Lung (tissue), 12 donors: ENCODE data around the gene SGK2. TPM values are rescaled to one million over a fixed set of nuclear protein-coding genes. Genes with fewer than 3 reads are reported as not detected.
A peak's percentile ranks its signal among the peaks of the same experiment; 100 is the strongest.
"Not testable (repeated sequence)": the region's sequence is repeated elsewhere in the genome, so short reads cannot be mapped to it uniquely, and the experiment has no call there.

Source experiments
- ATAC-seq: fragments of 200-7000 bp; cut with Tn5 transposase; one replicate; pipeline ENCODE4 v1.9.1; 2020; ENCODE audit warnings: moderate number of reproducible peaks; ENCODE audit not compliant: insufficient read depth, low FRiP score
- DNase-seq, 3 donors: peaks; one replicate each; pipeline ENCODE4 v3.0.0-alpha.2; 2013 to 2017
- H3K27ac ChIP-seq, 2 donors: one replicate each; pipeline ENCODE4 v1.5.1; 2013; ENCODE audit warnings: mild to moderate bottlenecking in 2 of 2, moderate library complexity in 2 of 2, control low read depth in 1 of 2, inconsistent platforms in 1 of 2, low read depth in 1 of 2, low read length in 1 of 2
- H3K27me3 ChIP-seq, 3 donors: one replicate each; pipeline ENCODE4 v1.5.1; 2013; ENCODE audit warnings: low read length in 2 of 3; ENCODE audit not compliant: control insufficient read depth in 3 of 3, insufficient read depth in 3 of 3
- H3K36me3 ChIP-seq, 4 donors: one replicate each; pipeline ENCODE4 v1.5.1; 2013; ENCODE audit warnings: low read length in 4 of 4, mild to moderate bottlenecking in 1 of 4, moderate library complexity in 1 of 4; ENCODE audit not compliant: control insufficient read depth in 4 of 4, insufficient read depth in 4 of 4
- H3K4me1 ChIP-seq, 5 donors: one replicate each; pipeline ENCODE4 v1.5.1; 2013; ENCODE audit warnings: low read length in 5 of 5, mild to moderate bottlenecking in 2 of 5, moderate library complexity in 1 of 5; ENCODE audit not compliant: control insufficient read depth in 5 of 5, insufficient read depth in 5 of 5
- H3K4me3 ChIP-seq: one replicate; pipeline ENCODE4 v1.5.1; 2013; ENCODE audit warnings: mild to moderate bottlenecking, control low read depth, moderate library complexity
- H3K9ac ChIP-seq, 2 donors: one replicate each; pipeline ENCODE4 v1.5.1; 2013; ENCODE audit warnings: low read length in 2 of 2, control low read depth in 1 of 2; ENCODE audit not compliant: insufficient read depth in 1 of 2
- H3K9me3 ChIP-seq, 4 donors: one replicate each; pipeline ENCODE4 v1.5.1; 2013; ENCODE audit warnings: low read length in 3 of 4, mild to moderate bottlenecking in 1 of 4, moderate library complexity in 1 of 4; ENCODE audit not compliant: control insufficient read depth in 4 of 4, insufficient read depth in 3 of 4
- WGBS, 2 donors: extraction: QIAGEN DNeasy Blood & Tissue Kit; methylation state at CpG; one replicate each; pipeline ENCODE4 v1.1.7; 2013; 5-methylcytosine and 5-hydroxymethylcytosine counted together
- polyA plus RNA-seq, 2 donors: library from polyadenylated mRNA; stranded (reverse); fragments of 200-250 nt; gene quantifications; one replicate each; pipeline ENCODE4 v1.2.1, GENCODE V29; 2013
- total RNA-seq, 2 donors: library from RNA; depleted of rRNA in 1 of 2; stranded (reverse); fragments of >200 nt in 1 of 2; gene quantifications; one replicate each; pipeline ENCODE4 v1.2.1, GENCODE V29; 2014 to 2021
- TF ChIP-seq, protein P1 (sequence below): IDR thresholded peaks from 2 replicates; pipeline ENCODE4 v1.5.1; 2012; ENCODE audit warnings: mild to moderate bottlenecking; ENCODE audit errors: control extremely low read depth, extremely low read depth
- donor health status: control.
- donor health status: control.
- donor health status: Bipolar disorder and iron deficiency.
- donor health status: healthy.
- donor health status: DM: yes; HTN: yes; CAD: no.

Gene SGK2
- total and polyA plus RNA-seq, 4 donors, result 0.15 to 3.2 (median 0.96) TPM

DNA sequence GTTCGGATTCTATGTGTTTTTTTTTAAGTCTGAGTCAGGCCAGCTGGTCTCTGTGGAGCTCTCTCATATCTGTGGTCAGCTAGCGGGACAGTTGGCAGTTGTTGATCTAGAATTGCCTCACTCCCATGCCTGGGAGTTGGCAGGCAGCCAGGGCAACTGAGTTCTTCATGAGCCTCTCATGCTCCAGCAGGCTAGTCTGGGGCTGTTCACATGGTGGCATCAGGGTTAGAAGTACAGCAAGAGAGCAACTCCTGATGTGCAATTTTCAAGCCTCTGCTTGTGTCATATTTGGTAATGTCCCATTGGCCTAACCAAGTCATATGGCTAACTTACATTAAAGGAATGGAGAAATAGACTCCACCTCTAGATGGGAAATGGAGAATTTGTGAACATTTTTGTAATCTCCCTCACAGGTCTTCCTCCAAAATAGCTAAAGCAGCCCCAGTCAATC is 25.2 kb downstream of the SGK2 start:
- DNase-seq (peak; percentile 81 to 91 (median 86)), ATAC-seq (no peak)
- Histone ChIP-seq H3K4me1 (peaks cover 0 to 17% (median 5%) of the 10 kb centered on the region in 5 donors), H3K36me3 (no peaks in the 10 kb centered on the region), H3K27ac (no peak overlapping the region), H3K27me3 (no peaks in the 10 kb centered on the region), H3K4me3 (no peak overlapping the region), H3K9ac (no peak overlapping the region), H3K9me3 (no peaks in the 10 kb centered on the region)
- WGBS, 2 donors, result 26 to 43% methylated on average over 2 of the region's 2 CpGs
- TF ChIP-seq, protein P1, sequence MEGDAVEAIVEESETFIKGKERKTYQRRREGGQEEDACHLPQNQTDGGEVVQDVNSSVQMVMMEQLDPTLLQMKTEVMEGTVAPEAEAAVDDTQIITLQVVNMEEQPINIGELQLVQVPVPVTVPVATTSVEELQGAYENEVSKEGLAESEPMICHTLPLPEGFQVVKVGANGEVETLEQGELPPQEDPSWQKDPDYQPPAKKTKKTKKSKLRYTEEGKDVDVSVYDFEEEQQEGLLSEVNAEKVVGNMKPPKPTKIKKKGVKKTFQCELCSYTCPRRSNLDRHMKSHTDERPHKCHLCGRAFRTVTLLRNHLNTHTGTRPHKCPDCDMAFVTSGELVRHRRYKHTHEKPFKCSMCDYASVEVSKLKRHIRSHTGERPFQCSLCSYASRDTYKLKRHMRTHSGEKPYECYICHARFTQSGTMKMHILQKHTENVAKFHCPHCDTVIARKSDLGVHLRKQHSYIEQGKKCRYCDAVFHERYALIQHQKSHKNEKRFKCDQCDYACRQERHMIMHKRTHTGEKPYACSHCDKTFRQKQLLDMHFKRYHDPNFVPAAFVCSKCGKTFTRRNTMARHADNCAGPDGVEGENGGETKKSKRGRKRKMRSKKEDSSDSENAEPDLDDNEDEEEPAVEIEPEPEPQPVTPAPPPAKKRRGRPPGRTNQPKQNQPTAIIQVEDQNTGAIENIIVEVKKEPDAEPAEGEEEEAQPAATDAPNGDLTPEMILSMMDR, result no peak

DNA sequence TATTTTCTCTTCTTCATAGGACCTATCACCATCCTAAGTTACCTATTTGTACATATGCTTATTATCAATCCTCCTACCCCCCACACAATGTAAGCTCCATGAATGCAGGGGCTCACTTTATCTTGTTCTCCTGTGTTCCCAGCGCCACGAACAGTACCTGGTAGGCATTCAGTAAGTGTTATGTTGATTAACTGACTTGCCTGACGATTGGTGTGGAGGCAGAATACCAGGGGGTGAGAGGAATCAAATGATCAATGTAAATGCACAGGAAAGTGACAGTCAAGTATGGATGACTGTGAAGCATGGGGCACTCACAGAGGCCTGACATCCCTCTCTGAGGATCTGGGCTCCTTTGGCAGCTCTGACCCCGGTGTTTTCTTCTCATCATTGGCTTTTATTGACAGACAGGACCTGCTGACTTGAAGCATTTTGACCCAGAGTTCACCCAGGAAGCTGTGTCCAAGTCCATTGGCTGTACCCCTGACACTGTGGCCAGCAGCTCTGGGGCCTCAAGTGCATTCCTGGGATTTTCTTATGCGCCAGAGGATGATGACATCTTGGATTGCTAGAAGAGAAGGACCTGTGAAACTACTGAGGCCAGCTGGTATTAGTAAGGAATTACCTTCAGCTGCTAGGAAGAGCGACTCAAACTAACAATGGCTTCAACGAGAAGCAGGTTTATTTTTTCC is 25.8 kb downstream of the SGK2 start:
- TF ChIP-seq, protein P1, result no peak
- ATAC-seq (no peak), DNase-seq (peak; percentile 63 to 82 (median 80))
- Histone ChIP-seq H3K27ac (peak overlapping the region in 1 of 2 donors; percentile 71), H3K27me3 (no peaks in the 10 kb centered on the region), H3K4me3 (no peak overlapping the region), H3K4me1 (peaks cover 0 to 17% (median 5%) of the 10 kb centered on the region in 5 donors), H3K9ac (no peak overlapping the region), H3K9me3 (no peaks in the 10 kb centered on the region), H3K36me3 (no peaks in the 10 kb centered on the region)
- 55 to 71% methylated on average over 7 of the region's 7 CpGs for WGBS, 2 donors

DNA sequence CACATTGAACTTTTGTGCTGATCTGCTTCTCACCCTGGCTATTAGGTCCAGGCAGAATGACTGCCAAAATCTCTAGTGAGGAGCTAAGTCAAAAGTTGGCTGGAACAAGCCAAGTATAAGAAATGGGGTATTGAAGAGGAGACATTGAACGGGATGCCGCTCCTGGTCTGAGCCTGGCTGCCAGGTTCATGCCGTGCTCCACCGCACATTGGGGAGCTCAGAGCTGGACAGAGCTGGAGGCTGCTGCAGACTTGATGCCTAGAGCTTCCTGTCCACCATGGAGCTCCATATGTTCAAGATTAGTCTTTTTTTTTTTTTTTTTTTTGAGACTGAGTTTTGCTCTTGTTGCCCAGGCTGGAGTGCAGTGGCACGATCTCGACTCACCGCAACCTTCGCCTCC is 27.8 kb downstream of the SGK2 start:
- TF ChIP-seq, protein P1, result no peak
- Histone ChIP-seq H3K9ac (no peak overlapping the region), H3K4me3 (no peak overlapping the region), H3K36me3 (peaks cover 0 to 2% (median 0%) of the 10 kb centered on the region in 4 donors), H3K9me3 (no peaks in the 10 kb centered on the region), H3K27me3 (no peaks in the 10 kb centered on the region), H3K4me1 (peaks cover 3 to 25% (median 7%) of the 10 kb centered on the region in 5 donors), H3K27ac (no peak overlapping the region)
- DNase-seq (no peak), ATAC-seq (no peak)
- 80 to 83% methylated on average over 8 of the region's 8 CpGs for WGBS, 2 donors

DNA sequence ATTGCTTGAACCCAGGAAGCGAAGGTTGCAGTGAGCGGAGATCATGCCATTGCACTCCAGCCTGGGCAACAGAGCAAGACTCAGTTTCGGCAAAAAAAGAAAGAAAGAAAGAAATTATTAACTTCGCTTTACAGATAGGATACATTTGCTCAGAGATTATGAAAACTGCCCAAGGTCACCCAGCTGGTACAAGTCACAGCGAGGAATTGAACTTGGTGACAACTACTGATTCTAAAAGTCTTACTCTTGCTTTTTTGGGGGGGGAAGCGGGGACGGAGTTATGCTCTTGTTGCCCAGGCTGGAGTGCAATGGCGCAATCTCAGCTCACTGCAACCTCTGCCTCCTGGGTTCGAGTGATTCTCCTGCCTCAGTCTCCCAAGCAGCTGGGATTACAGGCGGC is 29.7 kb downstream of the SGK2 start:
- H3K27ac ChIP-seq, H3K9me3 ChIP-seq, ATAC-seq, H3K36me3 ChIP-seq, H3K27me3 ChIP-seq, DNase-seq, H3K4me3 ChIP-seq, H3K9ac ChIP-seq: not testable (repeated sequence)
- WGBS, 2 donors, result 94 to 95% methylated on average over 10 of the region's 10 CpGs
- H3K4me1 ChIP-seq, result peaks cover 3 to 27% (median 7%) of the 10 kb centered on the region in 5 donors
